Left kidney (tissue), 2 donors: ENCODE measurements around the gene OR2V1. TPM values are rescaled to one million over a fixed set of nuclear protein-coding genes. Genes with fewer than 3 reads are reported as not detected.
"Not testable (repeated sequence)": the region's sequence is repeated elsewhere in the genome, so short reads cannot be mapped to it uniquely, and the experiment has no call there.

ENCODE experiments used
- DNase-seq: peaks from one replicate; pipeline ENCODE4 v3.0.0-alpha.2; 2013
- polyA plus RNA-seq: library from polyadenylated mRNA; unstranded; fragments of 120-200 nt; gene quantifications from one replicate; pipeline ENCODE4 v1.2.1, GENCODE V29; 2013; ENCODE audit not compliant: insufficient read length

Gene OR2V1
- polyA plus RNA-seq, 1 donor: not detected

DNA sequence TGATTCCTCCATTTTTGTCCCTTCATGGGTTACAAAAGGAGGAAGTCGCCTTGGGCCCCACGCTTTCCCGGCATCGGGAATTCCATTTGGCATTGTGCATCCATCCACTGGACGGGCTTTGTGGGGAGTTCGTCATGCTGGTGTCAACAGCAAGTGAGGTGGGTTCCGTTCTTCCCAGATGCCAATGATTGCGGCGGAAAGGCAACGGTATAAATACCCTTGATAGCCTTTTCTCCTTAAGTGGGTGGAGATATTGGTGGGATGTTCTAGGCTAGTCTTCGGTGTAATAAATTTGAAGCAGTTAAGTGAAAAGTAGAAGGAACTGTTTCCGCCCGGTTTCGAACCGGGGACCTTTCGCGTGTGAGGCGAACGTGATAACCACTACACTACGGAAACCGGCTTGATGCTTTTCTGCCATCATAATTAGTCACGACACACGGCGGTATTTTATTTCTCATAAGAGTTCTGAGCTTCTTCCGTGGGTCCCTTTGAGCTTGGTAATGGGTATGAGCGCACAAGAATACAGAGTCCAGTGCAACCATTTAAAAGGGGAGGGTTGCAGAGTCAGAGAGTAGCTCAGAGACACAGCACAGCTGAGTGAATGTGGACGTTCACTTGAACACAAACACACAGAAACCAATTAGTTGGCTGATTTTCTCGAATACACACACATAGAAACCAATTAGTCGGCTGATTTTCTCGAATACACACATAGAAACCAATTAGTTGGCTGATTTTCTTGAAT, 28.9 kb downstream of the OR2V1 start:
- not testable (repeated sequence) for DNase-seq

GRCh38 chr5:181101030-181101641, 29.8 kb downstream of the OR2V1 start:
- DNase-seq: not testable (repeated sequence)

GRCh38 chr5:181100121-181100875, 30.7 kb downstream of the OR2V1 start:
- no peak for DNase-seq

DNA sequence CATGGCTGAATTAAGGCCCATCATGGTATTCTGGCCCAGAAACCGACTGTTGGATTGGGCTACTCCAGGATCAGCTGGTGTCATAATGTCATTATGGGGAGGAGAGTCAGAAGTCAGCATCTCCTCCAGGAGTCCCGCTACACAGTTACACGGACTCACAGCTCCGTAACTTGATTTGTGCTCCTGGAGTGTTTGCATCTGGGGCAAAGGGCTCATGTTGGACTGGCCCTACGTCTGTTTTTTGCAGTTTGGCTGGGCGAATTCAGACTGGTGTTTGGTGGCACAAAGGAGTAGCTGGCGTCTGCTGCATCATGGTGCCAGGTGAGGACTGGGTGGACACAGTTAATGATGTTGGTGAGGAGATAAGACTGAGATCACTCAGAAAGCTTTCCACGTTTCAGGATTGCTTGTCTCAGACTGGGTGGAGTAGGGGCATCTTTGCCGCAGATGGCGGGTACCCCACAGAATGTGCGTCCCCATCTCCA, 31.3 kb downstream of the OR2V1 start:
- DNase-seq: no peak

GRCh38 chr5:181098762-181099601, 32.0 kb downstream of the OR2V1 start:
- DNase-seq: no peak

DNA sequence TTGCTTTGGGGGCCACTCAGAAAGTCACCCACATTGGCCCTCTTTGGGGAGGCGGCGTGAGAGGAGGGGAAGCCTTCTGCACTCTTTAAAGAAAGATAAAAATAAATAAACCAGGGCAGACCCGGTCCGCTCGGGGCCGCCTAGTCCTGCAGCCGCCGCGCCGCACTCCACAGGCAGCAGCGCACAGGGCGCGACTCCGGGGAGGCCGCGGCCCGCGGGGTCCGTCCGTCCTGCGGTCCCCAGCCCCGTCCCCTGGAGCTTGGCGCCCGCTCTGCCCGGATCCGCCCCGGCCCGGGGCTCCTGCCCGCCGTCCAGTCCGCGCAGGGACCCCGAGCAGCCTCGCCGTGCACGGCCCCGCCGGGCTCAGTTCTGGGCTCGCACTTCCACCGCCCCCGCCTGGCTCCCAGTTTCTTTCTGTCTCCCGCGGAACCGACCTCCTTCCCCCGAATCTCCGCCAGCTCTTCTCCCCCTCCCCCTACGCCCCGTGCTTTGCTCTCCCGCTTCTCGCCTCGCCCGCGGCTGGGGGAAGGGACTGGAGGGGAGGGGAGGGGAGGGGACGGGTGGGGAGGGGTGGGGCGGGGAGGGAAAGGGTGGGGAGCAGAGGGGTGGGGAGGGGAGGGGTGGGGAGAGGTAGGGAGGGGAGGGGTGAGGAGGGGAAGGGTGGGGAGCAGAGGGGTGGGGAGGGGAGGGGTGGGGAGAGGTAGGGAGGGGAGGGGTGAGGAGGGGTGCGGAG, 33.0 kb downstream of the OR2V1 start:
- DNase-seq: not testable (repeated sequence)

DNA sequence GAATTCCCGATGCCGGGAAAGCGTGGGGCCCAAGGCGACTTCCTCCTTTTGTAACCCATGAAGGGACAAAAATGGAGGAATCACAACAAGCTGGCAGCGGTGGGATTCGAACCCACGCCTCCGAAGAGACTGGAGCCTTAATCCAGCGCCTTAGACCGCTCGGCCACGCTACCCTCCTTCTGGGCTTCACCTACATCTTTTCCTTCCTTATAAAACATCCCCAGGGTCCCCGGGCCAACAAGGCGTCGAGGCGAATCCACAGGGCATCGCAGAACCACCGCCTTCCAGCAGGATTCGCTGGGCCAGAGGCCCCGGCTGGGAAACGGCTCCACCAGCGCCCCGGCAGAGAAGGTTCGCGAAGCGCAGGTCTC, 33.6 kb downstream of the OR2V1 start:
- not testable (repeated sequence) for DNase-seq

DNA sequence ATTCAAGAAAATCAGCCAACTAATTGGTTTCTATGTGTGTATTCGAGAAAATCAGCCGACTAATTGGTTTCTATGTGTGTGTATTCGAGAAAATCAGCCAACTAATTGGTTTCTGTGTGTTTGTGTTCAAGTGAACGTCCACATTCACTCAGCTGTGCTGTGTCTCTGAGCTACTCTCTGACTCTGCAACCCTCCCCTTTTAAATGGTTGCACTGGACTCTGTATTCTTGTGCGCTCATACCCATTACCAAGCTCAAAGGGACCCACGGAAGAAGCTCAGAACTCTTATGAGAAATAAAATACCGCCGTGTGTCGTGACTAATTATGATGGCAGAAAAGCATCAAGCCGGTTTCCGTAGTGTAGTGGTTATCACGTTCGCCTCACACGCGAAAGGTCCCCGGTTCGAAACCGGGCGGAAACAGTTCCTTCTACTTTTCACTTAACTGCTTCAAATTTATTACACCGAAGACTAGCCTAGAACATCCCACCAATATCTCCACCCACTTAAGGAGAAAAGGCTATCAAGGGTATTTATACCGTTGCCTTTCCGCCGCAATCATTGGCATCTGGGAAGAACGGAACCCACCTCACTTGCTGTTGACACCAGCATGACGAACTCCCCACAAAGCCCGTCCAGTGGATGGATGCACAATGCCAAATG, 34.1 kb downstream of the OR2V1 start:
- not testable (repeated sequence) for DNase-seq

DNA sequence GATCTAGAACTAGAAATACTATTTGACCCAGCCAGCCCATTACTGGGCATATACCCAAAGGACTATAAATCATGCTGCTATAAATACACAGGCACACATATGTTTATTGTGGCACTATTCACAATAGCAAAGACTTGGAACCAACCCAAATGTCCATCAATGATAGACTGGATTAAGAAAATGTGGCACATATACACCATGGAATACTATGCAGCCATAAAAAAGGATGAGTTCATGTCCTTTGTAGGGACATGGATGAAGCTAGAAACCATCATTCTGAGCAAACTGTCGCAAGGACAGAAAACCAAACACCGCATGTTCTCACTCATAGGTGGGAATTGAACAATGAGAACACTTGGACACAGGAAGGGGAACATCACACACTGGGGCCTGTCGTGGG, 35.8 kb downstream of the OR2V1 start:
- not testable (repeated sequence) for DNase-seq

DNA sequence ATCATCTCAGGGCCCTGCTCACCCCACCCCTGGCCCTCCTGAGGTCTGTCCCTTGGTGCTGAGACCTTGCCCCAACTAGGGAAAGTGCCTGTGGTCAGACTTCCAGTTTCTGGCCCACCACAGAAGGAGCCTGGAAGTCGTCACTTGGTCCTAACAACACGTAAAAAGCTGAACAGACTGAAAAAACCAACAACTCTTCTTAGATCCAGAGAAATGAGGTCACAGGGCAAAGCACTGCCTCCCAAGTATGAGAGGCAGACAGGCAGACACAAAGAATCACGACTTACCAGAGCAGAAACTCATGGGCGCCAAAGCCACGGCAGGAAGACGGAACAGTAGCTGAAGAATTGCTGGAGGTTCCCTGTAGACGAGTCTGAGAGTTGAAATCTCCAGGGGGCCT, 38.5 kb downstream of the OR2V1 start:
- no peak for DNase-seq

DNA sequence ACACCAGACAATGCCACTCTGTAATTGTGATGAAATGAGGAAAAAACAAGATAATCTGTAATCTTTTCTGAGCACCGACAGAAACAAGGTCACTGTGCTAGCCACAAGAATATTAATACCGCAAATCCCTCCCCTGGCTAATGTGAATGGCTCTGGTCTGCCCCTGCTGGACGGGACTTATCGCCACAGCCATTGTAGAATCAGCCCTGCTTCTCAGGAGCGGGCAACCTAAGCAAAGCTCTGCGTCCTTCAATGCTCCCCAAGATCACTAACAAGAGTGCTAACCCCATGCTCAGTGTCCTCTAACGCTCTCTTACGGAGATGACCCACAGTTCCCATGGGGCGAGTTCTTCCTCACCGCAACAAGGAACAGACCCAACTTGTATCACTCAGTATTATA, 42.7 kb downstream of the OR2V1 start:
- DNase-seq: no peak

DNA sequence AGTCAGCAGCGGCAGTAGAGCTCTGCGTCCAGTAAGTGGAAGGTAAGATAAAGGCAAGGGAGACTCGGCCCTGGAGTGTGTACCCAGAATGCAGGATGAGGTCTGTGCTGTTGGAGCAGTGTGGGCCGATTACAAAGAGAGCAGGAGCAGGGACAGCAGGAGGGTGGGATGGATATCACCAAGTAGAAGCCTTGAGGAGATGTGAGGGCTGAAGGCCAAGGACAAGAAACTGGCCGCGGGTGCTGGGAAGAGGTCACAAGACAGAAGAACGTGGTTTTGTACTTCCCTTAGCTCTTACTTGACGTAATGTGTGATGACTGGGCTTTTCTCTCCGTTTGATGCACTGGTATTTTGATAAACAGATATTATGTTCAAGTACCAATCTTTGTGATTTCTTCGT, 43.7 kb downstream of the OR2V1 start:
- no peak for DNase-seq

DNA sequence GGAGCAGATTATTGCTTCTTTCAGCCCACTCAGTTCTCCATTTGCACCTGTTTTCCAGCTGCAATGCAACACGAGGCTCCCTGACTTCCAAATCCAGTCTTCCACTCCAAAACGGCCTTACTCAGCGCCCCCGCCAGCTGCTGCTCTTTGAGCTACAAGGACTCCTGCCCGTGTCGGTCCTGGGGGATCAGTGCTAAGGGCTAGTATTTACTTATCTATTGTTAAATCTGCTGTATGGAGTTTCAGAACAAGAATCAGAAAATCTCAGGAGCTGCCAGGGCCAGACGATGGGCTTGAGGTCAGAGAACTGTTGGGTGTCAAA, 44.1 kb downstream of the OR2V1 start:
- no peak for DNase-seq

DNA sequence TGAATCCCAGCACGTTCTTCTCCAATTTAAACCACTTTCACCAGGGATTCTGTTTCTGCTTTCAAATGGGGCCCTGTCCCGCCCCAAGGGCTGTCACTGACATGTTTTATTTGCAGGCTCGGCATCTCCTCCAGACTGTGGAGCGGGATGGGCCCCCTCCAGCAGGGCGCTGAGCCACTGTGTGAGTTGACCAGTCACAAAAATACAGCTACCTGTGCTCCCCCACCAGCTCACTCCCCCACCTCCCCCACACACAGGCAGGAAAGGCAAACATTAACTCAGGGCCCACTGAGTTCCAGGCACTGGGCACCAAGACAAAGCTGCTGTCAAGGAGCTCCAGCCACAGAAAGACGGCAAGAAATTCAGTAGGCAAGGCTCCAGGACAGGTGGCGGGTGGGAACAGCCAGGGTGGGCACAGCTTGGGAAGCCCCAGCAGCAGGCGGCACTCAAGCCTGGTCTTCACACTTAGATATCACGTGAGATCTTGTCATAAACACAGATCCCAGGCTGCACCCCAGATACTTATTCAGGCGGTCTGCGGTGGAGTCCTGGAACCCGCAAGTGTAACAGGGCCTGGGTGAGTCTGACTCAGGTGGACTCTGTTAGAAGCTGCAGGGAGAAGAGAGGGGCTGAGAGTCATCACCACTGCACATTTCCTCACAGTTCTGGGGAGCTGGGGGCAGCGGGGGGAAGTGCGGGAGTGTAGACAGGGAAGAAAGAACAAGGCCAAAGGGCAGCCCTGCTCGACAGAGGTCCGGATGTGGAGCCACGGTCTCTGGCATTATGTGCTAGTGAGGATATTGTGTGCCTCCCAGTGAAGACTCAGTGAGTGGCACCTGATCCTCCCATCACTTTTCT, 44.7 kb downstream of the OR2V1 start:
- DNase-seq: peak; percentile 47

- DNase-seq: no peak
These were observed 46.3 kb downstream of the OR2V1 start for GRCh38 chr5:181084621-181085195.

DNA sequence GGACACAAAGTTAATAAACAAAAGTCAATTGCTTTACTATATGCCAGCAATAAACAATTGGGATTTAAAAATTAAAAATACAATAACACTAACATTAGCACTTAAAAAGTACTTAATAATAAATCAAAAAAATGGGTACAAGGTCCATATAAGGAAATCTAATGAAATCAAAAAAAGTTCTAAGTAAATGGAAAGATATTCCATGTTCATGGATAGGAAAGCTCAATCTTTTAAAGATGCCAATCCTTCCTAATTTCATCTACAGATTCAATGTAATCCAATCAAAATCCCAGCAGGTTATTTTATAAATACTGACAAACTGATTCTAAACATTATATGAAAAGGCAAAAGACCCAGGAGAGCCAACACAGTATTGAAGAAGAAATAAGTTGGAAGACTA, 49.0 kb downstream of the OR2V1 start:
- no peak for DNase-seq

DNA sequence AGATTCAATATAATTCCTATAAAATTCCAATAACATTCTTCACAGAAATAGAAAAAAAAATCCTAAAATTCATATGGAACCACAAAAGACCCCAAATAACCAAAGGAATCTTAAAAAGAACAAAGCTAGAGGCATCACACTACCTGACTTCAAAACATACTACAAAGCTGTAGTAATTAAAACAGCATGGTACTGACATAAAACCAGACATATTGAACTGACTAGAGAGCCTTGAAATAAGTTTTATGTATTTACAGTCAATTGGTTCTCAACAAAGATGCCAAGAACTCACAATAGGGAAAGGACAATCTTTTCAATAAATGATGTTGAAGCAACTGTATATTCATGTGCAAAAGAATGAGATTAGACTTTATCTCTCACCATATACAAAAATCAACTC, 54.0 kb downstream of the OR2V1 start:
- DNase-seq: no peak
